Renal cortex interstitium (tissue), 11 donors: ENCODE data around the gene CCDC24. TPM values are rescaled to one million over a fixed set of nuclear protein-coding genes. Genes with fewer than 3 reads are reported as not detected.

Source experiments
- DNase-seq, 11 donors: peaks; one replicate each; pipeline ENCODE4 v3.0.0-alpha.2; 2013; ENCODE audit warnings: low read depth in 9 of 11, low spot score in 4 of 11; ENCODE audit errors: extremely low read depth in 1 of 11
- polyA plus RNA-seq, 3 donors: library from polyadenylated mRNA; unstranded; fragments of 120-200 nt; gene quantifications; one replicate each; pipeline ENCODE4 v1.2.1, GENCODE V29; 2013; ENCODE audit not compliant: insufficient read length in 3 of 3

The CCDC24 gene
- polyA plus RNA-seq, 3 donors: 14.6 to 27.6 (median 19.3) TPM

DNA sequence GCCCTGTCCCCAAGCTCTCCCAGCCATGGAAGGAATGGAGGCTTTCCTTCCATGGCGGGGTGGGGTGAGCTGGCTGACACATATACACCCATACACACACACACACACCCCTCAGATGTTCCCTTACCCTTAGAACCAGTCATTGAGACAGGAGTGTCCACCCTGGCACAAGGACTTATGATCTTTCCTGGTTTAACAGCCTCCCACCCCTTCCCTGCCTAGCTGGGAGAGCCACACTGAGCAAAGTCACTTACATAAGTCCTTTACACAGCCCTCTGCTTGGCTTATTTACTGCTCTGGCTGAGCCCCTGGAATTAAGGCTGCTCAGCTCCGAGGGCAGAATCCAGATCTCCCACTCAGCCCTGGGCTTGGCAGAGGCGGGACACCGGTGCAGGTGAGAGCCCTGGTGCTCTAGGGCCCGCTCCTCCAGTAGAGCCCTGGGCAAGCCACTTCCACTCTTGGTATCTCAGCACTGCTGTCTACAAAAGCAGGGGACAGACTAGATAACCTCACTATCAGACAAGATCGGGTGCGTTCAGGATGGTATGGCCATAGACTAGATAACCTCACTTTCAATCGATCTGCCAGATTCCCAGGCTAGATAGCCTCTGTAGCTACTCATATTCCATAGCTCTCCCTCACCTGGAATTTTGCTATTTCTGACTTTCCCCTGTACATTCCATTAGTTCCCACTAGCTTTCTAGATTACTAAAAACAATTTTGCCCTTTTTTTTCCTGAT is 23.1 kb downstream of the CCDC24 start:
- no peak for DNase-seq

GRCh38 chr1:44015206-44015605 is 23.8 kb downstream of the CCDC24 start:
- DNase-seq: no peak

- DNase-seq: no peak
Measured at GRCh38 chr1:44016041-44016889, 24.9 kb downstream of the CCDC24 start.

- no peak for DNase-seq
Measured at GRCh38 chr1:44016890-44017400, 25.5 kb downstream of the CCDC24 start.

GRCh38 chr1:44019466-44019948 is 28.1 kb downstream of the CCDC24 start:
- no peak for DNase-seq

DNA sequence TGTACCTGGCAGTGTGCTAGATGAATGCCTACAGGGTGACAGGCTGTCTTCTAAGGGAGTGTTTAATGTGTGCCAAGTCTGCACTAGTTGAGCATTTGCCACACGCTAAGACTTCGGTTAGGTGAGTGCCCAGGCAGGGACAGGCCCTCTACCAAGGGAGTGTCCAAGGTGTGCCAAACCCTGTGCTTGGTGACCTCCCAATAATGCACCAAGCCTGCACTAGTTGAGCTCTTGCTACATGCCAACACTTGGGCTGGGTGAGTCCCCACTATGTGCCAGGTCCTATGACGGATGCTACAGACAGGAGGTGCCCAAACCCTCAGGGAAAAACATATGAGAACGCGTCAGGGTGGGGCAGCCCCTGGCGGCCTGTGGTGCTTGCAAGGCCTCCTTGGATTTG is 29.1 kb downstream of the CCDC24 start:
- DNase-seq: no peak

DNA sequence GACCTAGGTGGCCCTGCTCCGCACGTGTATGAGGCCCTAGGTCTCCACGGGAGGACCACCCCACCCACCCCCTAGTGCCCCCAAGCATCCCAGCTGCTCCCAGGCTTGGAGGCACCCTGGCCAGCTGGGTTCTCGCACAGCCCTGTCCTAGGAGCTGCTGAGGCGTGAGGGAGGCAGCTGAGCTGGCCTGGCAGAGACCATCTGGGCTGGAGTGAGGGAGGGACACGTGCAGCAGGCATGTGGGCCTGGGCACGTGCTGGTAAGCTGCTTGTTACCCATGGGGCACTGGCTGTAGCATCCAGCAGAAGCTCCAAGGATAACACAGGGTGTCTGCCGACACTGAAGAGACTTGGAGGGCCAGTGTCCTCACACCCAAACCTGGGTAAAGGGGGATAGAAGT is 29.8 kb downstream of the CCDC24 start:
- DNase-seq: no peak

GRCh38 chr1:44021581-44022321 is 30.4 kb downstream of the CCDC24 start:
- DNase-seq: no peak

DNA sequence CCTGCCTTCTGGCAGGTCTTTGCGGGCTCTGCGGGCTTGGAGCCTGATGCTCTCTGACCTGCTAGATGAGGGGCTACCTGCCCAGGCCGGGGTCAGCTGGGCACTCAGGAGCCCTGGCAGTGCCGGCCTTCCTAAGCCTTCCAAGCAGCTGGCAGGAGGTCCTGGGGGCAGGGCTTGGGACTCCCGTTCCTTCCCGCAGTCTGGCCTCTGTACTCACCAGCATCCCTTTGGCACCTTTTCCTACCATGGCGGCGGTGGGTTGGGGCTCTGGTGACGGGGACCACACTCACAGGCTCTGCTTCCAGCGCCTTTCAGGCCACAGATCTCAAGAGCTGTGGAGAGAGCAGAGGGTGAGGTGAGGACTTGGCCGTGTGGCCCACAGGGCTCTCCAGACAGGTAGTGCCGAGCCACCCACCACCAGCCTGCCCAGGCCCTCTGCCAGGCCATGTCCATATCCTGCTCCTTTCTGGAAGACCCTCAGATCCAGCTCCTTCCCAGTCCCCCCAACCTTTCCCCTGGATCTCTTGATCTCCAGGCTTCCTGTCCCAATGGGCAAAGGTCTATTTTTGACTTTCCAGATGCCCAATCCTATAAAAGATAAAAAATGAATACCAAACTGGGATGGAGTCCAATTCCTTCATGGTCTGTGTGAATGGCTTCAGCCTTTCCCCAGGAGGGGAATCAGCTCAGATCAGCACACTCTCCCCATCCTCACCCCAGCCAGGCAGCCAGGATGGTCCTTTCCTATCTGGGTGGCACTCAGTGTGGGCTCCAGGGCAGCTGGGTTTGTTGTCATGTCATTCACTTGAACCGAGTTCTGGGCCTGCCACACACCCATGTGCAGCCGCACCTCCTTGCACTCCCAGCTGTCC is 32.9 kb downstream of the CCDC24 start:
- no peak for DNase-seq

GRCh38 chr1:44024903-44025525 is 33.6 kb downstream of the CCDC24 start:
- DNase-seq: no peak

DNA sequence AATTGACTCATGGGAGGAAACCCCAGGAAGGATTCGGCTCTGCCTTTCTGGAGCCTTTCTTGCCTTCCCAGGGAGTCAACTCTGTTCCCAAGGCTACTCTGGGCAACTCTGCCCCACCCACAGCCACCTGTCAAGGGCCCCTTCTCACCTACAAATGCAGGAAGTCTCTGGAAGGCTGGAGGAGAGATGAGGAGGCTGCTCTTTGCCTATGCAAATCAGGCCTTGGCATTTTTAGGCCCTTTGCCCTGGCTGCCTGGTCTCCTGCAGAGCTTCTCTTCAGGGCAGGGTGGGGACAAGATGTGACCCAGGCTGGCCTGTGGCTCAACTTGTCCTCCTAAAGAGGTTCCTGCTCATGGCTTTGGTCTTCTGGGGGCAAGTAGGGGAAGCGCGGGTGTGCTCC is 34.4 kb downstream of the CCDC24 start:
- DNase-seq: no peak

- no peak for DNase-seq
Measured at GRCh38 chr1:44027320-44027719, 35.9 kb downstream of the CCDC24 start.

DNA sequence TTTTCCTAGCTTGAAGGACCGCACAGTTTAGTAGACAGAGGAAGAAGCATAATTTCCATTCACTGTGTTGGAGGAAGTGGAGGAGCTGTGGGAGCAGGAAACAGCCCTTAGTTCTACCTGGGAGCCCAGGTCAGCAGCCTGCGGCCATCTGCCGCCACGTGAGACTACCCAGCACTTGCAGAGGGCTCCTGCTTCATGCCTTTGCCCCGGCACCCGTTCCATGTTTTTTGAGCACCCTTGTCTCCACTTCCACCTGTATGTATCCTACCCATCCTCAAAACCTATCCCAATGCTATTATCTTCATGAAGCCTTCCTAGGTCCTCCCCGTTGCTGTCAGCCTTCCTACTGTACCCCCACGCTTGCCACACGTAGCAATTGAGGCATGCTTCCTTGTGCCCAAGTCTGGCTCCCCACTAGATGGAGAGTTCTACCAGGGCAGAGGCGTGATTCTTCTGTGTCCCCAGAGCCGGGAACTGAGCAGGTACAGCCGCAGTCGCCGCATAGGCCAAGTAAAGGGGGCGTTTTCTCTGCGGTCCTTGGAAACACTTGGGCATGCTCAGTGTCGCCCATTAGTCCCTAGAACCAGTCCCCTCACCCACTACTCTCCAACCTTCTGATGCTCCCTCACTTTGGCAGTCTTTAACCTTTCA is 38.0 kb downstream of the CCDC24 start:
- DNase-seq: peak in 1 of 11 donors; percentile 30

DNA sequence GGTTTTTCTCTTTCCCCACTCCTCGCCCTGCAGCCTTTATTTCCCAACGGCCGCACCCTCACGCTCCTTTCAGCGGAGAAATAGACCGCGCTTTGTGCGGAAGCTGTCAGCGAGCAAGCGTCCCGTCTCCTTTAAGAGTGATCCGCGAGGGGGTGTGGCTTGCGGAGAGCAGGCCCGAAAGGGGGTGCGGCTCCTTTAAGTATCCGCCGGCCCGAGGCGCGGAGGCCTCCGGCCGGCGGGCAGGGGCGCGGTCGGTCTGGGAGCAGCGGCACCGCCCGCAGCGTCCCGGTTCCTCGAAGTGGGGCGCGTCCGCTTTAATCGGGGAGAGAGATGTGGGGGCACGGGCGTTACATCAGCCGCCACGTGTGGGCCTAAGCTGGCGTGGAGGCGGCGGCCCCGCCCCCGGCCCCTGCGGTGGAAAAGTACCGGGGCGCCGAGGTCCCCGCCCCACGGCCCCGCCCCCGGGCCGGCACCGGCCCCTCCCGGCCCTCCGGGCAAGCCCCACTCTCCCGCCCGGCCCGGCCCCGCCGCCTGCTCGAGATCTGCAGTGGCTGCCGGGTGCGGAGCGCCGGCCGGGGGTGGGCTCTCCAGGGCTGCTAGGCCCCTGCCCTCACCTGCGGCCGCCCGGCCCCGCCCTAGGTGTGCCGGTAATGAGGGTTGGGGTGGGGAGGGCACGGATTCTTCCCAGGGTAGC is 38.7 kb downstream of the CCDC24 start:
- peak in 9 of 11 donors; percentile 74 to 86 (median 80) for DNase-seq

DNA sequence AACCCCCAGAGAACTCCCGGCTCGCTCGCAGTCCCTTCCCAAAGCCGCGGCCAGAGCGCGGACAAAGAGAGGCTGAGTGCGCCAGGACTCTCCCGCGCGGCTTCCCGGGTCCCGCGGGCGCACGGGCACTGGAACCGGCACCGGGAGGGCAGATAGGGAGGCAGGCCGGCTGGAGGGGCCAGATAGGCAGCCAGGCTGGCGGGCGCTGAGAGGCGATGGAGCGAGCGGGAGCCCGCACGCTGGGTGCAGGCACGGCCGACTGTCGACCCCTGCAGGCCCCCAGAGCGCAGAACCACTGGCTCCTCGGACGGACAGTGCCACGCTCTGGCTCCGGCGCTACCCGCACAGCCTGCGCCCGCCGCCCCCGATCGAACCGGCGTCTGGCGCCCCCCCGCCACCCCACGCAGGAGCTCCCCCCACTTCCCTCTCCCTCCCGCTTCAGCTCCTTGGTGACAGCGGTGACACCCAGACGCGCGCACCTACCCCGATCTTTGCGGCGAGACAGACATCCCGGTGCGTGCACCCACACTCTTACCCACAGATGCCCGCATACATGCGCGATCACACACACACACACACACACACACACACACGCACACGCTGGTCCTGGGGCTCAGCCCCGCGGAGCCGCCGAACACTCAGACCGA is 39.3 kb downstream of the CCDC24 start:
- DNase-seq: peak in 4 of 11 donors; percentile 27 to 37 (median 35)
